Stimulated activated CD4-positive, alpha-beta T cell treated with anti-CD3 and anti-CD28 coated beads, TNF-alpha, amount 100 ng/mL, for 24 hours (primary cell): ENCODE results near the gene DNM3.
"Not testable (repeated sequence)": the region's sequence is repeated elsewhere in the genome, so short reads cannot be mapped to it uniquely, and the experiment has no call there.

ENCODE experiments used
- DNase-seq, 3 experiments: peaks; one replicate each; pipeline ENCODE4 v3.0.0-alpha.2; 2020; ENCODE audit warnings: low read depth in 3 of 3

The DNM3 gene

DNA sequence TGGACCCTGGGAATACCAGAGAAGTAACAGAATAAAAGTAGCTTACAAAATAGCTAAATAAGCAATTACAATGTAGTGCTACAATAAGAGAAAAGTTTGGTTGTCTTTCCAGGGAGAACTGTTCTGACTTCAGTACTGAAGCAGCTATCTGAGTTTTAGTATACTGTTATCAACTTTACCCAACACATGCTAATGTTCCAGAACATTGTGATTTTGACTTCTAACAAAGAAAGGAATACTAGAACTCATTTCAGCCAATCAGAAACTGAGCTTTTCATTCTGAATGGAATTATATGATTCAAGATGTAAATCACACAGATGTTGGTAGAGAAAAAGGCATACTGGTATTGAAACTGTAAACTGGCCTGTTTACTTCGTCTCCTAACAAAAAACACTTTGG, 579.1 kb downstream of the DNM3 start, which contains the start of gene C1orf105:
Gene C1orf105, plus strand, starts transcription at position 301 of the 400 bp plus-strand sequence. CDS start 201 bp downstream, outside the sequence.
- no peak for DNase-seq

DNA sequence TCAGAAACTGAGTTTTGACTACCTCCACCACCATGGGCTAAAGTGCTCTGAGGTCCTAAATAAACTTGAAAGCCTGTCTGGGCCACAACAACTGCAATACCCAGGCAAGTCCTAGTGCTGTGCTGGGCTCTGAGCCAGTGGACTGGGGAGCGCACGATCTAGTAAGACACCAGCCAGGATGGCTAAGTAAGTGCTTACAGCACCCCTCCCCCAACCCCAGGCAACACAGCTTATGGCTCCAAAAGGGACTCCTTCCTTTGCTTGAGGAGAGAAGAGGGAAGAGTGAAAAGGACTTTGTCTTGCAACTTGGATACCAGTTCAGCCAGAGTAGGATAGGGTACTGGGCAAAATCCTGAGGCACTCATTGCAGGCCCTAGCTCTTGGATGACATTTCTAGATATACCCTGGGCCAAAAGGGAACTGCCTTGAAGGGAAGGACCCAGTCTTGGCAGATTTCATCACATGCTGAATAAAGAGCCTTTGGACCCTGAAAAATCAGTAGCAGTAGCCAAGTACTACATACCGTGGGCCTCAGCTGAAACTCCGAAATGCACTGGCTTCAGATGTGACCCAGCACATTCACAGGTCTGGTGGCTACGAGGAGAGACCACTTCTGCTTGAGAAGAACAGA, 580.8 kb downstream of the DNM3 start:
- DNase-seq, result no peak

GRCh38 chr1:172423336-172423735, 582.0 kb downstream of the DNM3 start:
- no peak for DNase-seq

- no peak for DNase-seq
Observed at GRCh38 chr1:172425339-172425738, 584.0 kb downstream of the DNM3 start.

- no peak for DNase-seq
Observed at GRCh38 chr1:172427191-172427590, 585.9 kb downstream of the DNM3 start.

DNA sequence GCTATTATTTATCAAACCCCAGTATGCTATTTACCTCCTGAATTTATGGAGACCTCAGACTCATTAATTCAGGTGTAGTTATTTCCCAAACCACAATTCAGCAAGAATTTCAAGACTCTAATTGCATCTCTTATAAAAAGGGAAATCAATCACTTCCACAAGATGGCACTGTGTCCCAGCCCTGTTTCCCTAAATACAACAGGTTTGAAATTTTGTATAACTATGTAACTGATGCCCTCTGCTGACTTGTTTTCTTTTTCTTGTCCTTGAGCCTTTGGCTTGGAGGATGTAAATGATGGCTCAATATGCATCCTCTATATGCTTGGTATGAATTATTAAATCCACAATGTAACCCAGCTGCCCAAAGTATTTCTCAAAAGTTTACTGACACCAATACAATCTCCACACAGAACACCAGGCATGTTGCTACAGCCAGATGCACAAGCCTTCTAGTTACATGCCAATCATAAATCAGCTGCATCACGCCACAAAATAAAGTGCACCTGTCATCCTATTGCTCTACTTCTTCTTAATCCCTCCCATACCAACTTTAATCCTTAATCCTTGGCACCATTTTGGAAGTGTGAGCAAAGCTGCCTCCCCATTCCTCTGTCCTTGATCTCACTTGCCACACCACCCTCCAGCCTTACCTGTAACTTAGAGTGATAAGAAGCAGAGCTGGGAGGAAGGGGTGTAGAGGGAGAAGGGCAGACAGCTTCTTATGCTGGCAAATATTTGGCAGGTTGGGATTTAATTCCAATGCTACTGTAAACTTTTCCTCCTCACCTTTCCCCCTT, 588.2 kb downstream of the DNM3 start:
- peak in 1 of 3 experiments; percentile 29 for DNase-seq

DNA sequence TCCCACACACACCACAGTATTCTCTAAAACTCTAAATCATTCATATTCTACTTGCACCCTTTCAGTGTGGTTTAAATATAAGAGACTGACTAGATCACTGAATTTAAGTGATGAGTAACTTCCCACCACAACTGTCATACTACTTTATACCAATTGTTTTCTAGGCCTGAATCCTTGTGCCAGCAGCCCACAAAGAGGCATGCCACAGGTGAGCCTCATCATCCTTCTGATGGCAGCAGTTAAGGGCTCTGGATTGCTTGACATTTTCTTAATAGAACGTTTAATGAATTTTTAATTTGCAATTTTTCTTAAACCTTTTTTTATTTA, 588.8 kb downstream of the DNM3 start:
- DNase-seq, result no peak

GRCh38 chr1:172431204-172431603, 589.9 kb downstream of the DNM3 start:
- DNase-seq, result no peak

DNA sequence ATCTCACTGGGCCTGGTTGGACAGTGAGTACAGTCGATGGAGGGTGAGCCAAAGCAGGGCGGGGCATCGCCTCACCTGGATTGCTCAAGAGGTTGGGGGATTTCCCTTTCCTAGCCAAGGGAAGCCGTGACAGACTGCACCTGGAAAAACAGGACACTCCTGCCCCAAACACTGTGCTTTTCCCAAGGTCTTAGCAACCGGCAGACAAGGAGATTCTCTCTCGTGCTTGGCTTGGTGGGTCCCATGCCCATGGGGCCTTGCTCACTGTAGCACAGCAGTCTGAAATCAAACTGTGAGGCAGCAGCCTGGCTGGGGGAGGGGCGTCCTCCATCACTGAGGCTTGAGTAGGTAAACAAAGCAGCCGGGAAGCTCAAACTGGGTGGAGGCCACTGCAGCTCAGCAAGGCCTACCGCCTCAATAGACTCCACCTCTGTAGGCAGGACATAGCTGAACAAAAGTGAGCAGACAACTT, 590.5 kb downstream of the DNM3 start:
- no peak for DNase-seq

DNA sequence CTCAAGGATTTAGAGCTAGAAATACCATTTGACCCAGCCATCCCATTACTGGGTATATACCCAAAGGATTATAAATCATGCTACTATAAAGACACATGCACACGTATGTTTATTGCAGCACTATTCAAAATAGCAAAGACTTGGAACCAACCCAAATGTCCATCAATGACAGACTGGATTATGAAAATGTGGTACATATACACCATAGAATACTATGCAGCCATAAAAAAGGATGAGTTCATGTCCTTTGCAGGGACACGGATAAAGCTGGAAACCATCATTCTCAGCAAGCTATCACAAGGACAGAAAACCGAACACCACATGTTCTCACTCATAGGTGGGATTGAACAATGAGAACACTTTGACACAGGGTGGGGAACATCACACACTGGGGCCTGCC, 595.9 kb downstream of the DNM3 start:
- DNase-seq, result not testable (repeated sequence)

DNA sequence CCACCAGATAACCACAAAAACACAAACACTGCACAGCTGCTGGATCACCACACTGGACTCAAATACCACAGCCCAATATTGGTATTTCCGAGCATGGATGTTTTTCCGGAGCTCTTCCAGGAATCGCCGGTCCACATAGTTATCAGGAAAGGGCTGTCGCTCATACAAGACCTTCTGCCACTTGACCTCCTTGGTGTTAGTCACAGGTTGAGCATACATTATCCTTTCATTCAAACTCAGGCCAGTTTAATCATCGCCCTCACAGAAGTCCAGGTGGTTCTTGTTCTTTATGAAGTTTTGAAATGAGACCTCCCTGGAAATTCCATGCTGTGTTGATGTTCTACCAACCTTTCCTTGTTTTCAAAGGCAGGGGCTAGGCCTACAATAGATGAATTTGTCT, 601.1 kb downstream of the DNM3 start:
- no peak for DNase-seq

DNA sequence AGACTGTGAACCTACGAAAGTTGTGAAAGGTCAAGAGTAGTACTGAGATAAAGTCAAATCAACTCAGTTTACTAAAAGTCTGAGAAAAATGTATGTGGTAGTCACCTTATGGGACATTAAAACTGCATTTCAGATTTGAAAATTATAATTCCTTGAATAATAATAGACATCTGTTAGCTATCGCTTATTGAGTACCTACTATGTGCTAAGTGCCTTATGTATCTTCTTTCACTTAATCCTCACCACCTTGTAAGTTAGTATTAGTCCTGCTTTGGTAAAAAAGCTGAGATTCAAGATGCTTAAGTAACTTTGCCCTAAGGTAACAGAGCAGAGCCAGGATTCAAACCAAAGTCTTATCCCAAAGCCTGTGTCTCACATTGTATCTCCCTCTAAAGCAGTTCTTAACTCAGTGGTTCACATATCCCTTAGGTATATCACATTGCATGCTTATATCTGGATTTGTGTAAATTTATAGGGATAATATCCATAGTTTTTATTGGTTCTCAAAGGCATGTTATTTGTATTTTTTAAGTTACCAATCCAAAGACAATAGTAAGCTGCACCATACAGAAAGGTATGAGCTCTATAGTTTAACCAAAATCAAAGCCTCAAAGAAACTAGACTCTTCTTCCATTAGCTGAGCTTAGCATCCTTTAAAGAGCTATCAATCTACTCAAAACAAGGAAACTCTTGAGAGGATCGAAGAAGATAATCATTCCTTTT, 601.7 kb downstream of the DNM3 start:
- DNase-seq, result no peak

- peak; percentile 82 to 93 (median 84) for DNase-seq
Observed at GRCh38 chr1:172443666-172444453, 602.6 kb downstream of the DNM3 start, which contains the start of gene PIGC. Gene PIGC (minus strand): TSS chr1:172444069. CDS start chr1:172442622, 1,447 bp downstream.

GRCh38 chr1:172446547-172446946, 605.2 kb downstream of the DNM3 start:
- DNase-seq, result no peak

DNA sequence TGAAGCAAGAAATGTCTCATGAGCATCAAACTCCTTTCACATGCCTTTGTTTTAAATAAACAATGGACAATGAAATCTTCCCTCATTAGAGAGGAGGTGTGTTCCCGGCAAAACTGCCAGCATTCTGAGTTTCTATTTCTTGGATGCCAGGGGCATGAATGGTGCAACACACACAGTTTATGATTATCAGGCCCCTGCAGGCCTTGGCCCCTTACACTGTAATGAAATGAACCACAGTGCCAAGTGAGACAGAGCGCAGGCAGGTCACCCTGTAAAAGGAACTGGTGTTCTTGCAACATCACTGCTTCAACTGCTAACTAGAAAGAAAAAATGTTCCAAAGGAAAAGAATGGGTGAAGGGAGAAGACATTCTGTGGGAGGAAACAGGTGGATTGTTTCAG, 606.3 kb downstream of the DNM3 start:
- no peak for DNase-seq

GRCh38 chr1:172448995-172449584, 607.8 kb downstream of the DNM3 start:
- DNase-seq, result no peak

GRCh38 chr1:172449585-172450523, 608.6 kb downstream of the DNM3 start:
- DNase-seq, result no peak

DNA sequence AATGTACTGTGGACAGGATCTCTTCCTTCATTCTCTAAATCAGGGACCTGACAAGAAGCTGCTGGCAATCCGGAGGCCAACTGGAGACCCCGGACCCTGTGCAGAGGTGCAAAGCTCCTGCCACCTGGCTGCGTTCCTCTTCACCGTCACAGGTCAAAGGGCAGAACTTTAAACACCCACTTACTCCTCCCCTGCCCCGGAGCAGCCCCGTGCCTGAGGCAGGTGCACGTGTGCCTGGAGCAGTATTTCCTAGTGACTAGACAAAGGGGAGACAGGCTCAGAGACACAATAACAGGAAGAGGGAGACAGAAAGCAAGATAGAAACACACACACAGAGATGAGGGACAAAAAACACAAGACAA, 609.2 kb downstream of the DNM3 start:
- DNase-seq, result no peak

DNA sequence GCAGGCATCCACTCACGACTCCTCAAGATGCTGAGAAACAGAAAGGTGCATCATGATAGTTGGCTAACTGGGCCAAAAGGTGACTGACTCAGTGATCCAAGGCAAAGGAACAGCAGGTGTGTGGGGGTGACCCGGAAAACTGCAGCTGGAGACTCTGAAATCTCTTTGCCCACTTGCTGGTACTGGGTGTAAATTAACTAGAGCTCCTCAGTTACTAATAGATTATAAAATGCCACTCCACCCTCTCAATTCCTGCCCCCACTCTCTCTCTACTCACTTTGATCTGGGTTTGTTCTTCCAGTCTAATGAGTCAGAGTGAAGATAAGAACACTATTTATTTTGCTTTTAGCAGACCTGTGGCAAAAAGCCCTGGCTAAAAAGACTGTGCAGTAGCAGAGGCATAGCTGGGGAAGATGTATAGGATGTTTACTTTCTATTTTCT, 609.7 kb downstream of the DNM3 start:
- DNase-seq, result no peak

GRCh38 chr1:172452536-172453152, 611.3 kb downstream of the DNM3 start:
- no peak for DNase-seq
